ENCODE results near the gene ANAPC10. TPM values are rescaled to one million over a fixed set of nuclear protein-coding genes. Genes with fewer than 3 reads are reported as not detected.
A peak's percentile ranks its signal among the peaks of the same experiment; 100 is the strongest.
"Not testable (repeated sequence)": the region's sequence is repeated elsewhere in the genome, so short reads cannot be mapped to it uniquely, and the experiment has no call there.

The ANAPC10 gene
- 49.4 TPM for polyA plus RNA-seq (2012; ENCODE audit: insufficient read depth, insufficient read length)

GRCh38 chr4:145097821-145098674, at the start of gene ANAPC10, which contains the start of gene ABCE1:
Gene ANAPC10, minus strand, starts transcription at chr4:145098196. Its CDS starts 2,097 bp downstream, at chr4:145096099.
Gene ABCE1, plus strand, starts transcription at chr4:145098311. Its CDS starts 6,102 bp downstream, at chr4:145104413.
- H3K4me3 ChIP-seq (ENCODE audit: low read length), result peak within 1 kb of the TSS; percentile 63
- DNase-seq (ENCODE audit: low read depth, low spot score), result peak; percentile 98

- not testable (repeated sequence) for H3K4me3 ChIP-seq (ENCODE audit: low read length); DNase-seq (ENCODE audit: low read depth, low spot score)
Observed at GRCh38 chr4:145136219-145136618, 38.2 kb upstream of the ANAPC10 start.

GRCh38 chr4:145132511-145133098, 34.6 kb upstream of the ANAPC10 start:
- no peak overlapping the region for H3K4me3 ChIP-seq (ENCODE audit: low read length)
- no peak for DNase-seq (ENCODE audit: low read depth, low spot score)

GRCh38 chr4:145131848-145132247, 33.9 kb upstream of the ANAPC10 start:
- no peak overlapping the region for H3K4me3 ChIP-seq (ENCODE audit: low read length)
- no peak for DNase-seq (ENCODE audit: low read depth, low spot score)

- no peak overlapping the region for H3K4me3 ChIP-seq (ENCODE audit: low read length)
- no peak for DNase-seq (ENCODE audit: low read depth, low spot score)
Observed at GRCh38 chr4:145130788-145131399, 32.9 kb upstream of the ANAPC10 start.

- H3K4me3 ChIP-seq (ENCODE audit: low read length), result no peak overlapping the region
- no peak for DNase-seq (ENCODE audit: low read depth, low spot score)
Observed at GRCh38 chr4:145130130-145130529, 32.1 kb upstream of the ANAPC10 start.

- H3K4me3 ChIP-seq (ENCODE audit: low read length), result no peak overlapping the region
- DNase-seq (ENCODE audit: low read depth, low spot score), result no peak
Observed at GRCh38 chr4:145125396-145125795, 27.4 kb upstream of the ANAPC10 start.

GRCh38 chr4:145108128-145108527, 10.1 kb upstream of the ANAPC10 start:
- no peak overlapping the region for H3K4me3 ChIP-seq (ENCODE audit: low read length)
- no peak for DNase-seq (ENCODE audit: low read depth, low spot score)

- H3K4me3 ChIP-seq (ENCODE audit: low read length), result no peak overlapping the region
- DNase-seq (ENCODE audit: low read depth, low spot score), result no peak
Observed at GRCh38 chr4:145107126-145107525, 9.1 kb upstream of the ANAPC10 start.

GRCh38 chr4:145103496-145103895, 5.5 kb upstream of the ANAPC10 start:
- no peak overlapping the region for H3K4me3 ChIP-seq (ENCODE audit: low read length)
- no peak for DNase-seq (ENCODE audit: low read depth, low spot score)

- no peak overlapping the region for H3K4me3 ChIP-seq (ENCODE audit: low read length)
Observed at GRCh38 chr4:145102619-145103018, 4.6 kb upstream of the ANAPC10 start.

GRCh38 chr4:145101091-145101490, 3.1 kb upstream of the ANAPC10 start:
- DNase-seq (ENCODE audit: low read depth, low spot score), result no peak
- no peak overlapping the region for H3K4me3 ChIP-seq (ENCODE audit: low read length)

More at GRCh38 chr4:145102619-145103018, 4.6 kb upstream of the ANAPC10 start:
- no peak for DNase-seq (ENCODE audit: low read depth, low spot score)

GRCh38 chr4:145099653-145100052, 1.7 kb upstream of the ANAPC10 start:
- H3K4me3 ChIP-seq (ENCODE audit: low read length), result peak overlapping the region; percentile 63
- no peak for DNase-seq (ENCODE audit: low read depth, low spot score)

- peak overlapping the region; percentile 63 for H3K4me3 ChIP-seq (ENCODE audit: low read length)
- DNase-seq (ENCODE audit: low read depth, low spot score), result no peak
Observed at GRCh38 chr4:145098675-145099037, 660 bp upstream of the ANAPC10 start.

GRCh38 chr4:145097331-145097820, 620 bp downstream of the ANAPC10 start:
- peak overlapping the region; percentile 63 for H3K4me3 ChIP-seq (ENCODE audit: low read length)
- no peak for DNase-seq (ENCODE audit: low read depth, low spot score)

GRCh38 chr4:145093638-145094037, 4.4 kb downstream of the ANAPC10 start:
- no peak for DNase-seq (ENCODE audit: low read depth, low spot score)
- H3K4me3 ChIP-seq (ENCODE audit: low read length), result no peak overlapping the region

GRCh38 chr4:145090380-145090779, 7.6 kb downstream of the ANAPC10 start:
- no peak for DNase-seq (ENCODE audit: low read depth, low spot score)
- no peak overlapping the region for H3K4me3 ChIP-seq (ENCODE audit: low read length)

GRCh38 chr4:145083891-145084605, 13.9 kb downstream of the ANAPC10 start:
- no peak overlapping the region for H3K4me3 ChIP-seq (ENCODE audit: low read length)
- no peak for DNase-seq (ENCODE audit: low read depth, low spot score)

GRCh38 chr4:145081756-145082155, 16.2 kb downstream of the ANAPC10 start:
- DNase-seq (ENCODE audit: low read depth, low spot score), result no peak

More at GRCh38 chr4:145081756-145082155, 16.2 kb downstream of the ANAPC10 start:
- H3K4me3 ChIP-seq (ENCODE audit: low read length), result no peak overlapping the region
